Spleen (tissue), 11 donors: Measurements from ENCODE around the gene RIPOR1. TPM values are rescaled to one million over a fixed set of nuclear protein-coding genes. Genes with fewer than 3 reads are reported as not detected.

Experiments used
- DNase-seq: peaks from one replicate; pipeline ENCODE4 v3.0.0-alpha.2; 2020
- H3K27ac ChIP-seq, 8 donors: fragments of 200-600 bp; sonication (generic) in 7 of 8; 1 replicate in 4 of 8; 2 replicates in 4 of 8; pipeline versions ENCODE4 v1.5.0 to v1.8.0; 2016 to 2021; ENCODE audit warnings: inconsistent platforms in 4 of 8, mild to moderate bottlenecking in 4 of 8, moderate library complexity in 1 of 8
- H3K27me3 ChIP-seq, 7 donors: fragments of 200-600 bp; sonication (generic) in 6 of 7; replicated peaks in 1 of 7; 1 replicate in 4 of 7; 2 replicates in 3 of 7; pipeline versions ENCODE4 v1.5.0 to v1.8.0; 2016 to 2021; ENCODE audit warnings: inconsistent platforms in 3 of 7, mild to moderate bottlenecking in 1 of 7
- H3K36me3 ChIP-seq, 6 donors: fragments of 200-600 bp; sonication (generic) in 5 of 6; 1 replicate in 4 of 6; 2 replicates in 2 of 6; pipeline versions ENCODE4 v1.5.0 to v1.8.0; 2016 to 2021; ENCODE audit warnings: inconsistent platforms in 2 of 6
- H3K4me1 ChIP-seq, 6 donors: fragments of 200-600 bp; sonication (generic) in 5 of 6; 1 replicate in 3 of 6; 2 replicates in 3 of 6; pipeline versions ENCODE4 v1.5.0 to v1.8.0; 2016 to 2021; ENCODE audit warnings: inconsistent platforms in 3 of 6
- H3K4me3 ChIP-seq, 8 donors: fragments of 200-600 bp; sonication (generic) in 7 of 8; 1 replicate in 4 of 8; 2 replicates in 4 of 8; pipeline versions ENCODE4 v1.5.0 to v1.8.0; 2016 to 2021; ENCODE audit warnings: inconsistent platforms in 4 of 8, mild to moderate bottlenecking in 4 of 8, moderate library complexity in 2 of 8
- H3K9me3 ChIP-seq, 8 donors: fragments of 200-600 bp; sonication (generic) in 7 of 8; 1 replicate in 4 of 8; 2 replicates in 4 of 8; pipeline versions ENCODE4 v1.5.0 to v1.8.0; 2016 to 2021; ENCODE audit warnings: inconsistent platforms in 4 of 8
- POLR2A ChIP-seq, 3 donors: fragments of 450-650 bp; IDR thresholded peaks; one replicate each; pipeline ENCODE4 v1.5.1; 2017; ENCODE audit warnings: antibody characterized with exemption in 3 of 3, mild to moderate bottlenecking in 1 of 3
- POLR2AphosphoS5 ChIP-seq, 3 donors: sonication (generic); formaldehyde crosslinking; IDR thresholded peaks; one replicate each; pipeline ENCODE4 v1.5.1; 2017; ENCODE audit warnings: antibody characterized with exemption in 3 of 3
- WGBS, 5 donors: extraction: QIAGEN DNeasy Blood & Tissue Kit in 3 of 5; methylation state at CpG; one replicate each; pipeline versions ENCODE4 v1.1.5 to v1.1.7; 2013 to 2018; 5-methylcytosine and 5-hydroxymethylcytosine counted together
- intact Hi-C: fragments of 100-400 bp; cut with DNase I; formaldehyde crosslinking; loops from one replicate; pipeline ENCODE4 v1.15.0; 2023; ENCODE audit warnings: low total_unique reads
- polyA plus RNA-seq, 3 donors: library from polyadenylated mRNA; stranded (reverse); fragments of 200-250 nt; gene quantifications; one replicate each; pipeline ENCODE4 v1.2.1, GENCODE V29; 2013
- total RNA-seq, 7 donors: library from RNA; depleted of rRNA in 3 of 7; stranded (reverse); fragments of >200 nt in 3 of 7; fragmentation: NEBNext Ultra II Directional in 4 of 7; extraction: Animal tissue kit (Norgen Biotek cat#: 25700) in 4 of 7; gene quantifications; one replicate each; pipeline versions ENCODE4 v1.1.0 to v1.2.1, GENCODE V29; 2016 to 2021
- TF ChIP-seq, protein P1 (sequence below), 11 experiments: fragments of 200-600 bp in 7 of 11; fragments of 450-650 bp in 4 of 11; sonication (generic) in 4 of 11; IDR thresholded peaks in 8 of 11; conservative IDR thresholded peaks in 3 of 11; 1 replicate in 7 of 11; 2 replicates in 4 of 11; pipeline versions ENCODE4 v1.4.0 to v1.8.0; 2016 to 2021; ENCODE audit warnings: antibody characterized with exemption in 11 of 11, inconsistent platforms in 4 of 11, mild to moderate bottlenecking in 1 of 11
- donor health status: healthy with polysubstance abuse.
- donor health status: DM: no; HTN: no; CAD: no; lungs with moderate emphysema.
- donor health status: DM: no; HTN: no; CAD: no.
- donor health status: Bipolar disorder and iron deficiency.
- donor health status: healthy.
- donor health status: DM: no; HTN: no; CAD: no.
- donor health status: DM: yes; HTN: yes; CAD: no.

The RIPOR1 gene
- total and polyA plus RNA-seq, 10 donors = 29.9 to 242 (median 133) TPM

DNA sequence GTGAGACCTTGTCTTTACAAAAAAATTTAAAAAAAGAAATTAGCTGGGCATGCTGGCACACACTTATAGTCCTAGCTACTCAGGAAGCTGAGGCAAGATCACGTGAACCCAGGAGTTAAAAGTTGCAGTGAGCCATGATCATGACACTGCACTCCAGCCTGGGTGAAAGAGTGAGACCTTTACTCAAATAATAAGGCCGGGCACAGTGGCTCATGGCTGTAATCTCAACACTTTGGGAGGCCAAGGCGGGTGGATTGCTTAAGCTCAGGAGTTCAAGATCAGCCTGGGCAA is 11.5 kb upstream of the RIPOR1 start:
- Histone ChIP-seq H3K4me3 (no peak overlapping the region), H3K4me1 (peaks cover 21 to 97% (median 73%) of the 10 kb centered on the region in 6 donors), H3K9me3 (no peaks in the 10 kb centered on the region), H3K27me3 (no peaks in the 10 kb centered on the region), H3K36me3 (no peaks in the 10 kb centered on the region), H3K27ac (peak overlapping the region in 7 of 8 donors; percentile 60 to 93 (median 82))
- 30 to 63% (median 52%) methylated on average over 3 of the region's 3 CpGs for WGBS, 5 donors
- TF ChIP-seq POLR2A (IDR thresholded peaks at IDR 0.05) (no peak), POLR2AphosphoS5 (IDR thresholded peaks at IDR 0.05) (no peak)
- no peak for DNase-seq
- intact Hi-C loops = no loop called here

DNA sequence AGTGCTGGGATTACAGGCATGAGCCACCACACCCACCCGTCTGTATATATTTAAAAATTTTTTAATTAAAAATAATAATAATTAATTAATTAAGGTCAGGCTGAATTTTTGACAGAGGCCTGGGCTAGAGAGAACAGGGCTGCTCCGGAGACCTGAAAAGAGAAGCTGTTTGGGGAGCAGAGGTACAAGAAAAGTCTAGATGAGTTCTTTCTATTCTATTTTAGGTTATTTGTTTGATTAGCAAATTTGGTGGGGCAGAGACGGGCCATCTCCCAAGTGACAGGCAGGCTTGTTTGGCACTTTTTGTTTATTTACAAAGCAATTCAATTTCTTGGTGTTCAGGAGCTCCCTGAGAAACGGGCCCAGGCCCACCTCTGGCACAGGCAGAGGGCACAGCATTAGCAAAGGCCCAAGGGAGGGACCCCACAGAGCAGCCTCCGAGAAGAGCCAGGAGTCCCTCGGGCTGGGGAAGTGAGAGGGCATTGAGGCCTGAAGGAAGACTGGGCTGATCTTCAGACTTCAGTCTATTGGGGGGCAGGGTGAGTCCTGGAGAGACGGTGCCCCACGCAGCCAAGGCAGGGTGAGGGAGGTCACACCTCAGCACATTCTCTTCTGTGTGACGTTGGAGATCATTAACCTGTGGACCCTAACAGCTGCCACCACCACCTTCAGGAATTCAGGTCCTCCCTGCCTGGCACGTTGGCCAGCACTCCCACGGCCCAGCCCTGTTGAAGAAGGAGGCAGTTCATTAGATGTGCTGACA is 10.8 kb upstream of the RIPOR1 start:
- intact Hi-C loops = no loop called here
- Histone ChIP-seq H3K4me3 (peak overlapping the region in 6 of 8 donors; percentile 5 to 64 (median 33)), H3K27ac (peak overlapping the region; percentile 57 to 93 (median 82)), H3K27me3 (no peaks in the 10 kb centered on the region), H3K36me3 (no peaks in the 10 kb centered on the region), H3K4me1 (peaks cover 21 to 98% (median 72%) of the 10 kb centered on the region in 6 donors), H3K9me3 (no peaks in the 10 kb centered on the region)
- TF ChIP-seq POLR2AphosphoS5 (IDR thresholded peaks at IDR 0.05) = peak; percentile 8 to 80 (median 70)
- no peak for TF ChIP-seq POLR2A (IDR thresholded peaks at IDR 0.05)
- DNase-seq = peak; percentile 88
- WGBS, 5 donors = 55 to 68% (median 62%) methylated on average over 9 to 11 of the region's 11 CpGs

- Histone ChIP-seq H3K36me3 (no peaks in the 10 kb centered on the region), H3K27me3 (no peaks in the 10 kb centered on the region), H3K27ac (peak overlapping the region; percentile 22 to 93 (median 82)), H3K4me3 (peak overlapping the region in 7 of 8 donors; percentile 5 to 64 (median 29)), H3K9me3 (no peaks in the 10 kb centered on the region), H3K4me1 (peaks cover 21 to 89% (median 66%) of the 10 kb centered on the region in 6 donors)
- intact Hi-C loops = no loop called here
- TF ChIP-seq POLR2AphosphoS5 (IDR thresholded peaks at IDR 0.05) (no peak), POLR2A (IDR thresholded peaks at IDR 0.05) (no peak)
- TF ChIP-seq, protein P1, sequence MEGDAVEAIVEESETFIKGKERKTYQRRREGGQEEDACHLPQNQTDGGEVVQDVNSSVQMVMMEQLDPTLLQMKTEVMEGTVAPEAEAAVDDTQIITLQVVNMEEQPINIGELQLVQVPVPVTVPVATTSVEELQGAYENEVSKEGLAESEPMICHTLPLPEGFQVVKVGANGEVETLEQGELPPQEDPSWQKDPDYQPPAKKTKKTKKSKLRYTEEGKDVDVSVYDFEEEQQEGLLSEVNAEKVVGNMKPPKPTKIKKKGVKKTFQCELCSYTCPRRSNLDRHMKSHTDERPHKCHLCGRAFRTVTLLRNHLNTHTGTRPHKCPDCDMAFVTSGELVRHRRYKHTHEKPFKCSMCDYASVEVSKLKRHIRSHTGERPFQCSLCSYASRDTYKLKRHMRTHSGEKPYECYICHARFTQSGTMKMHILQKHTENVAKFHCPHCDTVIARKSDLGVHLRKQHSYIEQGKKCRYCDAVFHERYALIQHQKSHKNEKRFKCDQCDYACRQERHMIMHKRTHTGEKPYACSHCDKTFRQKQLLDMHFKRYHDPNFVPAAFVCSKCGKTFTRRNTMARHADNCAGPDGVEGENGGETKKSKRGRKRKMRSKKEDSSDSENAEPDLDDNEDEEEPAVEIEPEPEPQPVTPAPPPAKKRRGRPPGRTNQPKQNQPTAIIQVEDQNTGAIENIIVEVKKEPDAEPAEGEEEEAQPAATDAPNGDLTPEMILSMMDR (IDR thresholded peaks at IDR 0.05 in 8 of 11, conservative IDR thresholded peaks at IDR 0.05 in 3 of 11) = no peak
- WGBS, 5 donors = 21 to 45% (median 25%) methylated on average over 8 of the region's 8 CpGs
- DNase-seq = no peak
These were observed 10.0 kb upstream of the RIPOR1 start for GRCh38 chr16:67518676-67519075.

GRCh38 chr16:67519242-67519641 is 9.4 kb upstream of the RIPOR1 start:
- intact Hi-C loops = no loop called here
- TF ChIP-seq POLR2AphosphoS5 (IDR thresholded peaks at IDR 0.05) (no peak), POLR2A (IDR thresholded peaks at IDR 0.05) (no peak)
- TF ChIP-seq, protein P1 (IDR thresholded peaks at IDR 0.05 in 8 of 11, conservative IDR thresholded peaks at IDR 0.05 in 3 of 11) = no peak
- no peak for DNase-seq
- H3K9me3 ChIP-seq = no peaks in the 10 kb centered on the region
- peaks cover 18 to 84% (median 60%) of the 10 kb centered on the region in 6 donors for H3K4me1 ChIP-seq
- H3K4me3 ChIP-seq = peak overlapping the region in 6 of 8 donors; percentile 1 to 64 (median 33)
- peak overlapping the region in 4 of 8 donors; percentile 82 to 93 (median 92) for H3K27ac ChIP-seq
- 50 to 70% (median 55%) methylated on average over 4 of the region's 4 CpGs for WGBS, 5 donors
- H3K27me3 ChIP-seq = no peaks in the 10 kb centered on the region
- no peaks in the 10 kb centered on the region for H3K36me3 ChIP-seq

DNA sequence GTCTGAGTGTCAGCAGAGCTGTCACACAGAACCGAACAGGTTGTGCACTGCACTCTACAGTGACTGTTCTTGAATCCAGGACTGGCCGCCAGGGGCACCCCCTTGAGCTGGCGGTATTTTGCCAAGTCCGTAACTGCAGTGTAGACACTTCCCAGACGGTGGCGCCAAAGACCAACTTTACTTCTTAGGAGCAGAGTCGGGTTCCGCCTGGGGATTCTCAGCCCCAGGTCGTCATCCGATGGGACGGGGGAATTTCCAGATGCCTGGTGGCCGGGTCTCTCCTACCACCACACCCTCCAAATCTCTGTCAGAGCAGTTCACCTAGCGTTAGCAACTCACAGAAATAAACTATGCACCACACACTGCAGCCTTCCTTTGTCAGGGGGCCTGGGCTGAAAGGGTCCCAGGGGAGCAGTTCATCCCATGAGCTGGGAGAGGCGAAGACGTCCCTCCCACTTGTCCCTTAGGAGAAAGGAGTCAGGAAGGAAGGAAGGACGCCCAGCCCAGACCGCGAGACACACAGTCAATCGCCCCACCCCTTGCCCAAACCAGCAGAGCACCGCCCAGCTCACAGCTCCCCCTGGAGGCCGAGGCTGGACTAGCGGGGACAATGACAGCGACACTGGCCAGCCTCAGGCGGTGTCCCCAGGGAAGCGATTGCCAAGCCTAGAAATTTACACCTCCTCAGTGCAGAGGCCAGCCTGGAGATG is 7.4 kb upstream of the RIPOR1 start:
- DNase-seq = peak; percentile 98
- no peaks in the 10 kb centered on the region for H3K9me3 ChIP-seq
- H3K36me3 ChIP-seq = no peaks in the 10 kb centered on the region
- H3K4me3 ChIP-seq = peak overlapping the region; percentile 14 to 66 (median 42)
- intact Hi-C loops = loop anchor here (10.0 kb wide), 1 partner anchor 284 kb away; the partner anchor contains the start of genes RANBP10 and TSNAXIP1
- peak; percentile 77 to 83 (median 82) for TF ChIP-seq POLR2AphosphoS5 (IDR thresholded peaks at IDR 0.05)
- TF ChIP-seq, protein P1 (IDR thresholded peaks at IDR 0.05 in 8 of 11, conservative IDR thresholded peaks at IDR 0.05 in 3 of 11) = peak; percentile 80 to 99 (median 90)
- TF ChIP-seq POLR2A (IDR thresholded peaks at IDR 0.05) = no peak
- H3K27me3 ChIP-seq = no peaks in the 10 kb centered on the region
- peaks cover 11 to 75% (median 47%) of the 10 kb centered on the region in 6 donors for H3K4me1 ChIP-seq
- 0 to 1% (median 0%) methylated on average over 19 to 25 of the region's 25 CpGs for WGBS, 5 donors
- peak overlapping the region; percentile 84 to 97 (median 94) for H3K27ac ChIP-seq
